ENCODE results near the gene NFATC1.
A peak's percentile ranks its signal among the peaks of the same experiment; 100 is the strongest.

NFATC1 gene

DNA sequence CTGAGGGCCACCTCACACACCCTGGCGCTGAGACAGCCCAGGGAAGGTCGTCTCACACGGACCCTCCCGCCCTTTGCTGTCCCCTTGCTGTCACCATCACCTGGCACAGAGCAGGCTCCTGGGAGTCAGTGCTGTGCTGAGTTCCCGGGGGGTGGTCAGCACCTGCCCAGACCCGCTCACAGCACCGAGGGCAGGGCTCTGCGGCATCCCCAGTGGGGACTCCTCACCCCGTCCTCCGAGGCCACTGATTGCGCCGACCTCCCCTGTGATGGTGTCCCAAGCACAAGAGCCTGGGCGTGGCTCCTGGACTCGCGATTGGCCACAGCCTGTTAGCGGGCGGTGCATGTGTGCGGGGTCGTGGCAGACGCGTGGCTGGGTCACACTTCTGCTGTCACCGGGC is 65.9 kb downstream of the NFATC1 start:
- DNase-seq (ENCODE audit: extremely low spot score), result no peak

DNA sequence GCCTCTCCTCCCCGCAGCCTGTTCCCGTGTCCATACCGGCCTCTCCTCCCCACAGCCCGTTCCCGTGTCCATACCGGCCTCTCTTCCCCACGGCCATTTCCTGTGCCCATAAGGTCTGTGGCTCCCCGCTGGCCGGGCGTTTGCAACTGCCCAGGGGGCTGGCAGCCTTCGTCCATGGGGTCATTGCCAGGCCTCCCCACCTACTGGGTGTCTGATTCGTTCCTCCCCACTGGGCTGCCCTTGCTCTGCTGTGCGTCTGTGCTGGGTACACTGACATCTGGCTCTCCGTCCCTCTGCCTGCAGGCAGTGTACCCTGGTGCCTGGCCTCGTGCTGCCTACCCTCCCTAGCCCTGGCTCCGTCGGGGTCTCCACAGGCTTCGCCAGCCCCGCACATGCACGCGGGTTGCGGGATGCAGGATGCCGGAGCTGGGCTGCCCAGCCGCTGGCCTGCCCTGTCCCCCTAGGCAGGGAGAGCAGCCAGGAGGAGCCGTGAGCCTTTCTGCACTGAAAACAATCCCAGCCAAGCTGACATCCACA is 67.8 kb downstream of the NFATC1 start:
- CTCF ChIA-PET, result interaction anchor here (0.9 to 1.1 kb wide), 2 partner anchors 11 to 25 kb away, joined by 3 read pairs; no protein-coding TSS in a partner anchor
- no peak for DNase-seq (ENCODE audit: extremely low spot score)
- TF ChIP-seq, protein P1, sequence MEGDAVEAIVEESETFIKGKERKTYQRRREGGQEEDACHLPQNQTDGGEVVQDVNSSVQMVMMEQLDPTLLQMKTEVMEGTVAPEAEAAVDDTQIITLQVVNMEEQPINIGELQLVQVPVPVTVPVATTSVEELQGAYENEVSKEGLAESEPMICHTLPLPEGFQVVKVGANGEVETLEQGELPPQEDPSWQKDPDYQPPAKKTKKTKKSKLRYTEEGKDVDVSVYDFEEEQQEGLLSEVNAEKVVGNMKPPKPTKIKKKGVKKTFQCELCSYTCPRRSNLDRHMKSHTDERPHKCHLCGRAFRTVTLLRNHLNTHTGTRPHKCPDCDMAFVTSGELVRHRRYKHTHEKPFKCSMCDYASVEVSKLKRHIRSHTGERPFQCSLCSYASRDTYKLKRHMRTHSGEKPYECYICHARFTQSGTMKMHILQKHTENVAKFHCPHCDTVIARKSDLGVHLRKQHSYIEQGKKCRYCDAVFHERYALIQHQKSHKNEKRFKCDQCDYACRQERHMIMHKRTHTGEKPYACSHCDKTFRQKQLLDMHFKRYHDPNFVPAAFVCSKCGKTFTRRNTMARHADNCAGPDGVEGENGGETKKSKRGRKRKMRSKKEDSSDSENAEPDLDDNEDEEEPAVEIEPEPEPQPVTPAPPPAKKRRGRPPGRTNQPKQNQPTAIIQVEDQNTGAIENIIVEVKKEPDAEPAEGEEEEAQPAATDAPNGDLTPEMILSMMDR (IDR thresholded peaks at IDR 0.05; ENCODE audit: control extremely low read depth, extremely low read depth, low read depth, missing control alignments), result no peak
- POLR2A ChIA-PET, result no interaction called here

More for the DNA sequence above, 65.9 kb downstream of the NFATC1 start:
- TF ChIP-seq, protein P1 (IDR thresholded peaks at IDR 0.05; ENCODE audit: control extremely low read depth, extremely low read depth, low read depth, missing control alignments), result no peak
- CTCF ChIA-PET, result interaction anchor here (1.2 kb wide), 1 partner anchor 19 kb away, joined by 3 read pairs; no protein-coding TSS in a partner anchor
- POLR2A ChIA-PET, result no interaction called here

DNA sequence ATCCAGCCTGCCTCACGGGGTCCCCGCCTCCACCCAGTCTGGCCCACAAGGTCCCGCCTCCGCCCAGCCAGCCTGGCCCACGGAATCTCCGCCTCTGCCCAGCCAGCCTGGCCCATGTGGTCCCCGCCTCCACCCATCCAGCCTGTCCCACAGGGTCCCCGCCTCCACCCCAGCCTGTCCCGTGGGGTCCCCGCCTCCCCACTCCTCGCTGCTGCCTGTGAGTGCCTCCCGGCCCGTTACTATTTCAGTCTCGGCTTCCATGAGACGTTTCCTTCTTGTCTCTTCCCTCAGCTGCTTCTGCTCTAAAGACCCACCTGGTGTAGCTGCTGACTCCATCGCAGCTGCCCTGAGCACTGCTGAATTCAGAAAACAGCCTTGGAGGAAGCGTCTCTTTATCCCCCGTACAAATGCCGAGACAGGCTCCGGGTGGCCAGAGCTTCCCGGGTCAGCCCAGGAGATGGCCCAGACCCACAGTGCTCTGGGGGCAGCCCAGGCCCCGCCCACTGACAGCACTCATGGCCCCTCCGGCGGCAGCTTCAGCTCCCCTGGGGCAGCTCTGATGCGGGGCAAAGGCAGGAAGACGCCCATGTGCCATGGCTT is 69.8 kb downstream of the NFATC1 start:
- ChIA-PET CTCF (interaction anchor here (1.0 to 1.4 kb wide), 6 partner anchors 11 to 85 kb away, joined by 3 read pairs; no protein-coding TSS in a partner anchor), POLR2A (no interaction called here)
- TF ChIP-seq, protein P1 (IDR thresholded peaks at IDR 0.05; ENCODE audit: control extremely low read depth, extremely low read depth, low read depth, missing control alignments), result no peak
- peak; percentile 85 for DNase-seq (ENCODE audit: extremely low spot score)

DNA sequence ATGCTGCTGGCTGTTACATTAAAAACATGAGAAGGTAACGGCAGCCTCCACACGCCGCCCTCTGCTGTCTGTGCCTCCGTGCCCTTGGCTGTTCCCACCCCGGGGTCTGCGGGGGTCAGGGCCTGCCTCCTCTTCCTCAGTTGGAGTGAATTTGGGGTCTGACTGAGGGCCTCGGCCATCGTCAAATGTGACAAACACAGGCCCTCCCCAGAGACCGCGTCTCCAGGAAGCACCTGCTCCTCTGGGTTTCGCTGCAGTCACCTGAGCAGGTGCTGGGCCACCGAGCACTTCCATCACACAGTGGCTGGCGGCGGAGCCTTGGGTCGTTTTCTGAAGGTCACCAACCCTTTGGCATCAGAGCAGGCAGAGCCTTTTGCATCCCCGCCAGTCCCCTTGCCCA is 70.9 kb downstream of the NFATC1 start:
- TF ChIP-seq, protein P1 (IDR thresholded peaks at IDR 0.05; ENCODE audit: control extremely low read depth, extremely low read depth, low read depth, missing control alignments), result peak; percentile 13
- ChIA-PET POLR2A (interaction anchor here (0.5 kb wide), 1 partner anchor 15 kb away, joined by 3 read pairs; no protein-coding TSS in a partner anchor), CTCF (interaction anchor here (1.1 kb wide), 1 partner anchor 12 kb away, joined by 3 read pairs; no protein-coding TSS in a partner anchor)
- peak; percentile 67 for DNase-seq (ENCODE audit: extremely low spot score)

DNA sequence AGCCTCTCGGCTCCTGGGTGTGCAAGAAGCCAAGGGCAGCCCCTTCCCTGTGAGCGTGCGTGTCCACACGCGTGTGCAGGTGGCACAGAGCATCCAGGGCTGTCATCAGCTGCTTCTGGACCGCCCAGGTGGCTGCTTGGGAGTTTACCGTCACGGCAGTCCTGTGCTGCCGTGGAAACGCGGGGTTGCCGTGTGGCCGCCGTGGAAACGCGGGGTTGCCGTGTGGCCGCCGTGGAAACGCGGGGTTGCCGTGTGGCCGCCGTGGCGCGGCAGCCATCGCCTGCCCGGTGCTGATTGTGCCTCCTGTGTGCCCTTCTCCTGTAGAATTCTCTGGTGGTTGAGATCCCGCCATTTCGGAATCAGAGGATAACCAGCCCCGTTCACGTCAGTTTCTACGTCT is 71.4 kb downstream of the NFATC1 start:
- POLR2A ChIA-PET, result no interaction called here
- TF ChIP-seq, protein P1 (IDR thresholded peaks at IDR 0.05; ENCODE audit: control extremely low read depth, extremely low read depth, low read depth, missing control alignments), result no peak

DNA sequence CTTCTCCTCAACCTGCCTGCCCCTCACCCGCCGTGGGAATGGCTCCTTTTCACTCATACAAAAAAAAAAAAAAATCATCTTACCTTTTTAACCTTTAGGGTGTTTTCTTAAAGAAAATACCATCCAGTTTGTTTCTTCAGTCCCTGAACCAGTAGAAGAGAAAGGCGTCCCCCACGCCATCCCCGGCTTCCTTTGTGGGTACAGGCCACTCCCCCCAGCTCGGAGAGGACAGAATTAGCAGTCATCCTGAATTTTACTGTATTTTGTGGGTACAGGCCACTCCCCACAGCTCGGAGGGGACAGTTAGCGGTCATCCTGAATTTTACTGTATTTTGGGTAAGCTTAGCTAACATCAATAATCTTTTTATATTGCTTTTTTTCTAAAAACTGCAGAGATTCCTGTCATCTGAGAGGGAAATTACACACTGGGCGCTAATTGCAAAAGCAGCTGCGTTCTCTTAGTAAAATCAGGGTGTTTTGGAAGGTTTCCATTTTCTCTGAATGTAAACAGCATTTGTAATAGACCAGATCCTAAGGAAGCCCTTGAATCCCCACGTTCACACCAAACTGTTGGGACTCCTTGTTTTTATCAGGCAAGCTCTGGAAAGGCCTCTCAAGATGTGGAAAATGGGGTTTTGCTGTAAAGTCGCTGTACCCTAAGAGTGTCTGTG is 72.5 kb downstream of the NFATC1 start:
- TF ChIP-seq, protein P1 (IDR thresholded peaks at IDR 0.05; ENCODE audit: control extremely low read depth, extremely low read depth, low read depth, missing control alignments), result no peak
- CTCF ChIA-PET, result no interaction called here
- POLR2A ChIA-PET, result interaction anchor here (0.7 kb wide), 1 partner anchor 482 kb away, joined by 3 read pairs; no protein-coding TSS in a partner anchor
- no peak for DNase-seq (ENCODE audit: extremely low spot score)

More for the DNA sequence above, 71.4 kb downstream of the NFATC1 start:
- CTCF ChIA-PET, result no interaction called here
- DNase-seq (ENCODE audit: extremely low spot score), result no peak

All from GM10248 (cell line).